Activated B cell treated with CpG ODN at 0.5 μM for 24 hours (primary cell): ENCODE results near the gene AFAP1L2. TPM values are rescaled to one million over a fixed set of nuclear protein-coding genes. Genes with fewer than 3 reads are reported as not detected.

Experiments
- ATAC-seq: fragments of 200-7000 bp; cut with Tn5 transposase; one replicate; pipeline ENCODE4 v1.10.0; 2021; ENCODE audit warnings: low read depth, mild to moderate bottlenecking, moderate library complexity
- CTCF ChIA-PET: fragments of 350-600 bp; sonication (Branson Sonifier 250); formaldehyde crosslinking; loops from one replicate; lab custom pipeline; 2021; ENCODE audit warnings: antibody characterized with exemption; lab: Charles Lee
- POLR2A ChIA-PET: fragments of 350-600 bp; sonication (Branson Sonifier 250); formaldehyde crosslinking; loops from one replicate; lab custom pipeline; 2021; ENCODE audit warnings: antibody characterized with exemption; lab: Charles Lee
- DNase-seq: peaks from one replicate; pipeline ENCODE4 v3.0.0; 2022
- H3K27ac Mint-ChIP-seq: one replicate; pipeline ENCODE4 v1.8.0; 2020; ENCODE audit warnings: mixed read lengths
- H3K27me3 Mint-ChIP-seq: one replicate; pipeline ENCODE4 v1.8.0; 2021; ENCODE audit warnings: mixed read lengths
- H3K36me3 Mint-ChIP-seq: one replicate; pipeline ENCODE4 v1.8.0; 2021; ENCODE audit warnings: low read depth, mixed read lengths
- H3K4me1 Mint-ChIP-seq: one replicate; pipeline ENCODE4 v1.8.0; 2021; ENCODE audit warnings: mixed read lengths
- H3K4me3 Mint-ChIP-seq: one replicate; pipeline ENCODE4 v1.8.0; 2020; ENCODE audit warnings: mild to moderate bottlenecking, mixed read lengths
- H3K9me3 Mint-ChIP-seq: one replicate; pipeline ENCODE4 v1.8.0; 2020; ENCODE audit warnings: mixed read lengths
- CTCF ChIP-seq: fragments of 200-600 bp; IDR thresholded peaks from one replicate; pipeline ENCODE4 v1.8.0; 2022; ENCODE audit warnings: antibody characterized with exemption, mild to moderate bottlenecking
- intact Hi-C: fragments of 100-400 bp; cut with micrococcal nuclease; formaldehyde crosslinking; loops from one replicate; pipeline ENCODE4 v1.15.1; 2024
- total RNA-seq: library from RNA; stranded (reverse); gene quantifications from 2 replicates; pipeline ENCODE4 v1.2.3, GENCODE V29; 2022

The AFAP1L2 gene
- total RNA-seq, 1 donor from 2014 or later = 0.89 TPM

GRCh38 chr10:114444819-114445218 is 40.5 kb upstream of the AFAP1L2 start:
- DNase-seq (no peak), ATAC-seq (no peak)
- ChIA-PET POLR2A (no interaction called here), CTCF (no interaction called here)
- Mint-ChIP-seq H3K4me3 (no peak overlapping the region), H3K4me1 (no peaks in the 10 kb centered on the region), H3K27ac (no peak overlapping the region), H3K27me3 (no peaks in the 10 kb centered on the region), H3K9me3 (no peaks in the 10 kb centered on the region), H3K36me3 (peaks cover 84% of the 10 kb centered on the region)
- TF ChIP-seq CTCF = no peak
- intact Hi-C loops = no loop called here

- ATAC-seq (no peak), DNase-seq (no peak)
- Mint-ChIP-seq H3K4me1 (no peaks in the 10 kb centered on the region), H3K4me3 (no peak overlapping the region), H3K36me3 (peaks cover 92% of the 10 kb centered on the region), H3K27ac (no peak overlapping the region), H3K9me3 (no peaks in the 10 kb centered on the region), H3K27me3 (no peaks in the 10 kb centered on the region)
- intact Hi-C loops = no loop called here
- ChIA-PET CTCF (interaction anchor here (1.1 kb wide), 1 partner anchor 29 kb away, joined by 3 read pairs; no protein-coding TSS in a partner anchor), POLR2A (no interaction called here)
- TF ChIP-seq CTCF = no peak
Observed at GRCh38 chr10:114442091-114442630, 37.9 kb upstream of the AFAP1L2 start.

GRCh38 chr10:114441107-114441506 is 36.8 kb upstream of the AFAP1L2 start:
- H3K36me3 Mint-ChIP-seq = peaks cover 96% of the 10 kb centered on the region
- no peak for TF ChIP-seq CTCF
- ChIA-PET CTCF (no interaction called here), POLR2A (no interaction called here)
- no peak overlapping the region for H3K27ac Mint-ChIP-seq
- H3K27me3 Mint-ChIP-seq = no peaks in the 10 kb centered on the region
- DNase-seq (no peak), ATAC-seq (no peak)
- H3K4me1 Mint-ChIP-seq = no peaks in the 10 kb centered on the region
- intact Hi-C loops = no loop called here
- H3K9me3 Mint-ChIP-seq = no peaks in the 10 kb centered on the region
- no peak overlapping the region for H3K4me3 Mint-ChIP-seq

GRCh38 chr10:114437473-114438292 is 33.4 kb upstream of the AFAP1L2 start:
- Mint-ChIP-seq H3K4me3 (no peak overlapping the region), H3K36me3 (peaks cover 93% of the 10 kb centered on the region), H3K4me1 (no peaks in the 10 kb centered on the region), H3K9me3 (no peaks in the 10 kb centered on the region), H3K27ac (no peak overlapping the region), H3K27me3 (no peaks in the 10 kb centered on the region)
- intact Hi-C loops = no loop called here
- ChIA-PET POLR2A (no interaction called here), CTCF (no interaction called here)
- TF ChIP-seq CTCF = no peak
- no peak for DNase-seq
- ATAC-seq = no peak

GRCh38 chr10:114436941-114437340 is 32.6 kb upstream of the AFAP1L2 start:
- POLR2A ChIA-PET = interaction anchor here (0.5 kb wide), 1 partner anchor 358 kb away, joined by 5 read pairs; no protein-coding TSS in a partner anchor

More at GRCh38 chr10:114436941-114437340, 32.6 kb upstream of the AFAP1L2 start:
- CTCF ChIA-PET = no interaction called here
- Mint-ChIP-seq H3K27me3 (no peaks in the 10 kb centered on the region), H3K4me1 (no peaks in the 10 kb centered on the region), H3K27ac (no peak overlapping the region), H3K36me3 (peaks cover 92% of the 10 kb centered on the region), H3K4me3 (no peak overlapping the region), H3K9me3 (no peaks in the 10 kb centered on the region)
- intact Hi-C loops = no loop called here
- no peak for TF ChIP-seq CTCF
- no peak for ATAC-seq
- DNase-seq = no peak
